Loucy (cell line): Measurements from ENCODE around the gene C20orf173.

Experiments
- H2AFZ ChIP-seq: fragments of 200-600 bp; sonication (generic); 2 replicates; pipeline ENCODE4 v1.6.0; 2016; ENCODE audit warnings: antibody characterized with exemption, mild to moderate bottlenecking, low read length, moderate library complexity
- H3F3A ChIP-seq: fragments of 200-600 bp; 2 replicates; pipeline ENCODE4 v1.6.0; 2016; ENCODE audit warnings: antibody characterized with exemption, low read depth, mild to moderate bottlenecking
- H3K27me3 ChIP-seq: fragments of 200-600 bp; sonication (generic); 2 replicates; pipeline ENCODE4 v1.6.1; 2014; ENCODE audit warnings: low read length, mild to moderate bottlenecking; ENCODE audit not compliant: insufficient read depth, poor library complexity, severe bottlenecking
- H3K36me3 ChIP-seq: fragments of 200-600 bp; sonication (generic); 2 replicates; pipeline ENCODE4 v1.6.1; 2016; ENCODE audit warnings: low read length; ENCODE audit not compliant: insufficient read depth
- H3K4me1 ChIP-seq: fragments of 200-600 bp; sonication (generic); 2 replicates; pipeline ENCODE4 v1.5.1; 2014; ENCODE audit warnings: low read length, mild to moderate bottlenecking; ENCODE audit not compliant: insufficient read depth, poor library complexity, severe bottlenecking
- H3K4me2 ChIP-seq: fragments of 200-600 bp; sonication (generic); 2 replicates; pipeline ENCODE4 v1.6.0; 2014; ENCODE audit warnings: antibody characterized with exemption, low read length, low read depth, mild to moderate bottlenecking; ENCODE audit not compliant: poor library complexity, severe bottlenecking
- H3K4me3 ChIP-seq: fragments of 200-600 bp; sonication (generic); 2 replicates; pipeline ENCODE4 v1.5.1; 2014; ENCODE audit warnings: low read length, mild to moderate bottlenecking, mixed read lengths; ENCODE audit not compliant: poor library complexity, severe bottlenecking
- H3K79me2 ChIP-seq: fragments of 200-600 bp; sonication (generic); 2 replicates; pipeline ENCODE4 v1.6.1; 2014; ENCODE audit warnings: low read length; ENCODE audit not compliant: insufficient read depth
- H3K9ac ChIP-seq: fragments of 200-600 bp; sonication (generic); 2 replicates; pipeline ENCODE4 v1.6.0; 2014; ENCODE audit warnings: mild to moderate bottlenecking, low read depth, low read length, moderate library complexity; ENCODE audit not compliant: poor library complexity, severe bottlenecking
- H3K9me2 ChIP-seq: fragments of 200-600 bp; sonication (generic); replicated peaks from 2 replicates; pipeline ENCODE4 v1.6.1; 2016; ENCODE audit warnings: low read depth, low read length, mixed read lengths
- H3K9me3 ChIP-seq: fragments of 200-600 bp; sonication (generic); 2 replicates; pipeline ENCODE4 v1.6.1; 2014; ENCODE audit warnings: mild to moderate bottlenecking, antibody characterized with exemption, low read length, low read depth; ENCODE audit not compliant: insufficient read depth
- H4K20me1 ChIP-seq: fragments of 200-600 bp; sonication (generic); 2 replicates; pipeline ENCODE4 v1.6.0; 2014; ENCODE audit warnings: antibody characterized with exemption, low read length, mild to moderate bottlenecking; ENCODE audit not compliant: insufficient read depth, poor library complexity, severe bottlenecking
- EZH2phosphoT487 ChIP-seq: fragments of 200-600 bp; IDR thresholded peaks from 2 replicates; pipeline ENCODE4 v1.6.1; 2018; ENCODE audit warnings: antibody characterized with exemption, mild to moderate bottlenecking, moderate library complexity, borderline replicate concordance
- TF ChIP-seq, protein P1 (sequence below): fragments of 200-600 bp; sonication (generic); conservative IDR thresholded peaks from 2 replicates; pipeline ENCODE4 v1.5.1; 2014; ENCODE audit warnings: mild to moderate bottlenecking, antibody characterized with exemption, low read length

C20orf173 gene

DNA sequence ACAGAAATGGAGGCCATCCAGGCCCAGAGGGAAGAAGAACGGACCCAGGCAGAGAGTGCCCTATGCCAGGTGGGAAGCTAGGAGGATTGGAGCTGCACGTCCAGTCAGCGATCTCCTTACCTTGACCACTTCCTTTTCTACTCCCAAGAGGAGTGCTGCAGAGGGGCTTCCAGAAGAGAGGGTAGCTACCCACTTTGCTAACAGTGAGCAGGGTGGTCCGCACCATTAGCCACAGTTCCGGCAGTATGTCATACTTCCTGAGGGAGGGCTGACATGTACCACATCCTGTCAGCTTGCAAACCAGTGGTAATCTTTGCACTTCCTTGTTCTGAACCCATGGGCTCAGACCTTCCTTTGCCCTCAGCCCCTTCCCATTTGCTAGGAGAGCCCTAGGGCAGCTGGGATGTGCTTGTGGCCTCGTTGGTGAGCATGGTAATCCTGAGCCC is 38.7 kb downstream of the C20orf173 start:
- no peaks in the 10 kb centered on the region for H4K20me1 ChIP-seq
- peak overlapping the region; percentile 89 for H3K9ac ChIP-seq
- no peaks in the 10 kb centered on the region for H3K9me3 ChIP-seq
- H3K36me3 ChIP-seq = peaks cover 32% of the 10 kb centered on the region; the same call in 1 of the 2 replicates
- peak overlapping the region; percentile 87 for H3K4me2 ChIP-seq
- no peaks in the 10 kb centered on the region for H3K9me2 ChIP-seq
- H3K4me3 ChIP-seq = peak overlapping the region; percentile 89
- no peaks in the 10 kb centered on the region for H3K27me3 ChIP-seq
- H3K4me1 ChIP-seq = peaks cover 11% of the 10 kb centered on the region
- peak overlapping the region; percentile 71 for H2AFZ ChIP-seq
- no peaks in the 10 kb centered on the region for H3F3A ChIP-seq
- peaks cover 47% of the 10 kb centered on the region for H3K79me2 ChIP-seq
- no peak for TF ChIP-seq EZH2phosphoT487

DNA sequence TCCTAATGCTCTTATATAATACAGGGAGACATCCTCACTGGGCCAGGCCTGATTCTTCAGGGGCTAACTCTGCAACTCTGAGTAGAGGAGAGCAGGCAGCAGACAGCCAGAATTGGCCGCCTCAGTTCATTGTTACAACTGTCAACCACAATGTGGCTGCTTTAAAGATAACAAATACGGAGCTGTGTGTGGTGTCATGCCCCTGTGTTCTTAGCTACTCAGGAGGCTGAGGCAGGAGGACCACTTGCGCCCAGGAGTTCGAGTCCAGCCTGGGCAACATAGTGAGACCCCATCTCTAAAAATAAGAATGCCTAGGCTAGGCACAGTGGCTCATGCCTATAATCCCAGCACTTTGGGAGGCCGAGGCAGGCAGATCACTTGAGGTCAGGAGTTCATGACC is 39.7 kb downstream of the C20orf173 start:
- peak overlapping the region; percentile 89 for H3K4me3 ChIP-seq
- no peaks in the 10 kb centered on the region for H3F3A ChIP-seq
- peaks cover 11% of the 10 kb centered on the region for H3K4me1 ChIP-seq
- no peaks in the 10 kb centered on the region for H3K9me3 ChIP-seq
- H4K20me1 ChIP-seq = no peaks in the 10 kb centered on the region
- no peak overlapping the region for H2AFZ ChIP-seq
- peak overlapping the region; percentile 89 for H3K9ac ChIP-seq
- no peaks in the 10 kb centered on the region for H3K27me3 ChIP-seq
- H3K4me2 ChIP-seq = peak overlapping the region; percentile 87
- peaks cover 47% of the 10 kb centered on the region for H3K79me2 ChIP-seq
- no peak for TF ChIP-seq EZH2phosphoT487
- TF ChIP-seq, protein P1, sequence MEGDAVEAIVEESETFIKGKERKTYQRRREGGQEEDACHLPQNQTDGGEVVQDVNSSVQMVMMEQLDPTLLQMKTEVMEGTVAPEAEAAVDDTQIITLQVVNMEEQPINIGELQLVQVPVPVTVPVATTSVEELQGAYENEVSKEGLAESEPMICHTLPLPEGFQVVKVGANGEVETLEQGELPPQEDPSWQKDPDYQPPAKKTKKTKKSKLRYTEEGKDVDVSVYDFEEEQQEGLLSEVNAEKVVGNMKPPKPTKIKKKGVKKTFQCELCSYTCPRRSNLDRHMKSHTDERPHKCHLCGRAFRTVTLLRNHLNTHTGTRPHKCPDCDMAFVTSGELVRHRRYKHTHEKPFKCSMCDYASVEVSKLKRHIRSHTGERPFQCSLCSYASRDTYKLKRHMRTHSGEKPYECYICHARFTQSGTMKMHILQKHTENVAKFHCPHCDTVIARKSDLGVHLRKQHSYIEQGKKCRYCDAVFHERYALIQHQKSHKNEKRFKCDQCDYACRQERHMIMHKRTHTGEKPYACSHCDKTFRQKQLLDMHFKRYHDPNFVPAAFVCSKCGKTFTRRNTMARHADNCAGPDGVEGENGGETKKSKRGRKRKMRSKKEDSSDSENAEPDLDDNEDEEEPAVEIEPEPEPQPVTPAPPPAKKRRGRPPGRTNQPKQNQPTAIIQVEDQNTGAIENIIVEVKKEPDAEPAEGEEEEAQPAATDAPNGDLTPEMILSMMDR = no peak
- no peaks in the 10 kb centered on the region for H3K9me2 ChIP-seq
- H3K36me3 ChIP-seq = peaks cover 25% of the 10 kb centered on the region

DNA sequence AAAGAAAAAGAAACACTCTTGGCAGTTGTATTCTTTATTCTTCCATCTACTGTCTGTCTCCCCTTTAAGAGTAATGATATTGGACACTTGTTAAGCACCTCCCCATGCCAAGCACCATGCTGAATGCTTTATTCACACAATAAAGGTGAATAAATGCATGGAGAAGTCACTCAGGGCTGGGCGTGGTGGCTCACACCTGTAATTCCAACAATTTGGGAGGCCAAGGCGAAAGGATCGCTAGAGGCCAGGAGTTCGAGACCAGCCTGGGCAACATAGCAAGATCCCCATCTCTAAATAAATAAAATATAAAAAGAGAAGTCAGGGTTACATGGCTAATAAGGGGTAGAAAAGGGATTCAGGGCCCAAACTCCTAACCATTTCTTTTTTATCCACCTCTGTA is 42.0 kb downstream of the C20orf173 start:
- H3K27me3 ChIP-seq = no peaks in the 10 kb centered on the region
- no peaks in the 10 kb centered on the region for H3F3A ChIP-seq
- no peaks in the 10 kb centered on the region for H3K9me2 ChIP-seq
- no peak overlapping the region for H2AFZ ChIP-seq
- peaks cover 11% of the 10 kb centered on the region for H3K4me1 ChIP-seq
- peaks cover 17% of the 10 kb centered on the region for H3K36me3 ChIP-seq
- peaks cover 45% of the 10 kb centered on the region for H3K79me2 ChIP-seq
- peaks cover 6% of the 10 kb centered on the region; the same call in 1 of the 2 replicates for H3K9me3 ChIP-seq
- TF ChIP-seq, protein P1 = no peak
- no peak for TF ChIP-seq EZH2phosphoT487
- no peak overlapping the region for H3K9ac ChIP-seq
- no peaks in the 10 kb centered on the region for H4K20me1 ChIP-seq
- H3K4me3 ChIP-seq = no peak overlapping the region
- no peak overlapping the region for H3K4me2 ChIP-seq

DNA sequence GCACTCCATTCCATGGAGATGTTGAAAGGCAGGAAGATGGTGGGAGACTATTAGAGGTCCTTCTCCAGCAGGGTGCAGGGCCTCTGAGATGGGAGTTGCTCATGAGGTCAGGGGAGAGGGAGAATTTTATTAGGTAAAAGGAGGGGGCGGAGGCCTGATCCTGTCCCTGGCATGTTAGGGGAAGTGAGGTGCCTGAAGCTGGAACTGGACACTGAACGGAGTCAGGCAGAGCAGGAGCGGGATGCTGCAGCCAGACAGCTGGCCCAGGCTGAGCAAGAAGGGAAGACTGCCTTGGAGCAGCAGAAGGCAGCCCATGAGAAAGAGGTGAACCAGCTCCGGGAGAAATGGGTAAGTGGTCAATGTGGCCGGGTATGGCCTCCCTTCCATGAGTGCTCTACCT is 49.7 kb downstream of the C20orf173 start:
- no peak overlapping the region for H3K9ac ChIP-seq
- H2AFZ ChIP-seq = no peak overlapping the region
- H3K27me3 ChIP-seq = no peaks in the 10 kb centered on the region
- H3K4me3 ChIP-seq = no peak overlapping the region
- H3F3A ChIP-seq = no peaks in the 10 kb centered on the region
- H3K4me2 ChIP-seq = no peak overlapping the region
- no peaks in the 10 kb centered on the region for H3K4me1 ChIP-seq
- no peak for TF ChIP-seq EZH2phosphoT487
- TF ChIP-seq, protein P1 = no peak
- H3K79me2 ChIP-seq = no peaks in the 10 kb centered on the region
- peaks cover 6% of the 10 kb centered on the region; the same call in 1 of the 2 replicates for H3K9me3 ChIP-seq
- no peaks in the 10 kb centered on the region for H3K9me2 ChIP-seq
- peaks cover 51% of the 10 kb centered on the region for H3K36me3 ChIP-seq
- H4K20me1 ChIP-seq = no peaks in the 10 kb centered on the region
